Measurements from ENCODE around the gene FKBP8. TPM values are rescaled to one million over a fixed set of nuclear protein-coding genes. Genes with fewer than 3 reads are reported as not detected.

The FKBP8 gene
- total RNA-seq, 1 experiment from 2014 or later: 182 TPM

- Histone ChIP-seq H3K9me3 (ENCODE audit: control insufficient read depth, insufficient read depth, low read depth, low read length) (no peaks in the 10 kb centered on the region), H3K4me3 (ENCODE audit: low read depth in 2 of 2, low read length in 2 of 2) (no peak overlapping the region), H3K27me3 (ENCODE audit: control insufficient read depth, insufficient read depth, low read length) (no peaks in the 10 kb centered on the region), H3K4me1 (ENCODE audit: control insufficient read depth, insufficient read depth, low read length) (peaks cover 16% of the 10 kb centered on the region), H3K36me3 (ENCODE audit: control insufficient read depth, insufficient read depth, low read length) (no peaks in the 10 kb centered on the region), H3K27ac (ENCODE audit: low read length) (no peak overlapping the region)
- TF ChIP-seq CTCF (IDR thresholded peaks at IDR 0.05) (no peak), REST (IDR thresholded peaks at IDR 0.05; ENCODE audit: insufficient read depth in 1 of 2, low read depth in 2 of 2, low read length in 1 of 2) (no peak), TCF7L2 (IDR thresholded peaks at IDR 0.05; ENCODE audit: low read depth, low read length) (no peak), POLR2AphosphoS5 (IDR thresholded peaks at IDR 0.05; ENCODE audit: low read depth, low read length) (no peak), SIN3A (IDR thresholded peaks at IDR 0.05; ENCODE audit: borderline replicate concordance, insufficient read depth, low read depth, low read length) (no peak)
- no peak for ATAC-seq
- no TSS peak for BruUV-seq (replicated peaks)
- CTCF ChIA-PET: no interaction called here
- intact Hi-C loops (cut with micrococcal nuclease; ENCODE audit: unreplicated experiment) (no loop called here), in situ Hi-C loops (cut with HindIII; ENCODE audit: low pct_unique_long_range_greater_than_20kb, low sequenced_read_pairs) (no loop called here)
- DNase-seq (ENCODE audit: low read depth, low spot score): no peak
- POLR2A ChIA-PET: no interaction called here
Measured at GRCh38 chr19:18502638-18503294, 40.6 kb downstream of the FKBP8 start.

- ATAC-seq: no peak
- no peak overlapping the region for H3K27ac ChIP-seq (ENCODE audit: low read length)
- in situ Hi-C loops (cut with HindIII; ENCODE audit: low pct_unique_long_range_greater_than_20kb, low sequenced_read_pairs): no loop called here
- ChIA-PET POLR2A (no interaction called here), CTCF (no interaction called here)
- H3K4me1 ChIP-seq (ENCODE audit: control insufficient read depth, insufficient read depth, low read length): peaks cover 11% of the 10 kb centered on the region
- intact Hi-C loops (cut with micrococcal nuclease; ENCODE audit: unreplicated experiment): no loop called here
- no peaks in the 10 kb centered on the region for H3K36me3 ChIP-seq (ENCODE audit: control insufficient read depth, insufficient read depth, low read length)
- H3K4me3 ChIP-seq (ENCODE audit: low read depth in 2 of 2, low read length in 2 of 2): no peak overlapping the region
- no peaks in the 10 kb centered on the region for H3K27me3 ChIP-seq (ENCODE audit: control insufficient read depth, insufficient read depth, low read length)
- DNase-seq (ENCODE audit: low read depth, low spot score): no peak
- H3K9me3 ChIP-seq (ENCODE audit: control insufficient read depth, insufficient read depth, low read depth, low read length): no peaks in the 10 kb centered on the region
- BruUV-seq (replicated peaks): no TSS peak
- TF ChIP-seq CTCF (IDR thresholded peaks at IDR 0.05) (no peak), SIN3A (IDR thresholded peaks at IDR 0.05; ENCODE audit: borderline replicate concordance, insufficient read depth, low read depth, low read length) (no peak), REST (IDR thresholded peaks at IDR 0.05; ENCODE audit: insufficient read depth in 1 of 2, low read depth in 2 of 2, low read length in 1 of 2) (no peak), POLR2AphosphoS5 (IDR thresholded peaks at IDR 0.05; ENCODE audit: low read depth, low read length) (no peak), TCF7L2 (IDR thresholded peaks at IDR 0.05; ENCODE audit: low read depth, low read length) (no peak)
Measured at GRCh38 chr19:18502246-18502637, 41.1 kb downstream of the FKBP8 start.
